ENCODE measurements around the gene HPX. TPM values are rescaled to one million over a fixed set of nuclear protein-coding genes. Genes with fewer than 3 reads are reported as not detected.
"Not testable (repeated sequence)": the region's sequence is repeated elsewhere in the genome, so short reads cannot be mapped to it uniquely, and the experiment has no call there.

HPX gene
- polyA plus RNA-seq, 3 donors, result 0.45 to 0.54 TPM; not detected in 1

GRCh38 chr11:6400431-6401345, 40.1 kb downstream of the HPX start:
- WGBS, 3 donors, result 96 to 97% (median 97%) methylated on average over 15 of the region's 15 CpGs
- no peak overlapping the region for H3K27ac ChIP-seq (ENCODE audit: low read depth, low read length)

DNA sequence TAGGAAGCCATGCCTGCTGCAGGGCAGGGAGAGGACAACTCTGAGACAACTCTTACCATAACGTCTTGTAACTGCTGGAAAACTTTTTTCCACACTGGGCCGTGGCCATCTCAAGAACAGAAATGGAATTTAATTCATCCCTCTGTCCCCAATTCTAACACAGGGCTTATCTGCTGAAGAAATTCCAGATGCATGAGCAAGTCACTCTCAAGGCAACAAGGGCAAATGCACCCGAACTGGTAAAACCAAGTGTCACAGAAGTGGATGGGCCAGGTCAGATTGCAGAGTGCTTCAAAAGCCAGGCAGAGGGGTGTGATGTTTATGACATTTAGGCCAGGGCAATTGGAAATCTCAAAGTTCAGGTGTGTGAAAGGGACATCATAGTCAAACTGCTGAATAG, 43.2 kb downstream of the HPX start:
- H3K27ac ChIP-seq (ENCODE audit: low read depth, low read length), result no peak overlapping the region
- WGBS, 3 donors, result 53 to 66% (median 64%) methylated on average over 3 of the region's 3 CpGs

DNA sequence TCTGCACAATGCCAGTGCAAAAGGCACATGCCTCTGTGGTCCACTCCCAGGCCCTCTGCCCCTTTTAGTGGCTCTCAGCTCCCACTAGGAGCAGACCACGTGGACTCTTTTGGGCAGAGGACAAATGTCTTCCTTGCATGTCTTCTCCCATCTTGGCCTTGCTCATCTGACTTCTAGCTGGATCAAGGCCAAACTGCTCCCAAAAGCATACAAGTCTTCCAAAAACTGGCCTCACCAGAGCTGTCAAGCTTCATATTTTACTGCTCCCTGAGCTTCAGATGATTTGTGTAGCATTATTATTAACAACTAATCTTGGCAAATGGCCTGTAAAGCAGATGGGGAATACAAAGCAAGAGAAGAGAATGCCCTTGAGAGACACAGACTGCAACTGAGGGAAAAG, 43.6 kb downstream of the HPX start:
- WGBS, 3 donors, result 40 to 79% (median 47%) methylated on average over 1 of the region's 1 CpG
- H3K27ac ChIP-seq (ENCODE audit: low read depth, low read length), result no peak overlapping the region

GRCh38 chr11:6395470-6396060, 45.2 kb downstream of the HPX start:
- no peak overlapping the region for H3K27ac ChIP-seq (ENCODE audit: low read depth, low read length)
- WGBS, 3 donors, result 82 to 94% (median 88%) methylated on average over 14 to 16 of the region's 16 CpGs

GRCh38 chr11:6393989-6394670, 46.7 kb downstream of the HPX start:
- WGBS, 3 donors, result 64 to 92% (median 86%) methylated on average over 16 of the region's 16 CpGs

GRCh38 chr11:6392251-6392650, 48.5 kb downstream of the HPX start:
- WGBS, 3 donors, result 95 to 96% (median 96%) methylated on average over 3 to 4 of the region's 4 CpGs

More at GRCh38 chr11:6393989-6394670, 46.7 kb downstream of the HPX start:
- no peak overlapping the region for H3K27ac ChIP-seq (ENCODE audit: low read depth, low read length)

DNA sequence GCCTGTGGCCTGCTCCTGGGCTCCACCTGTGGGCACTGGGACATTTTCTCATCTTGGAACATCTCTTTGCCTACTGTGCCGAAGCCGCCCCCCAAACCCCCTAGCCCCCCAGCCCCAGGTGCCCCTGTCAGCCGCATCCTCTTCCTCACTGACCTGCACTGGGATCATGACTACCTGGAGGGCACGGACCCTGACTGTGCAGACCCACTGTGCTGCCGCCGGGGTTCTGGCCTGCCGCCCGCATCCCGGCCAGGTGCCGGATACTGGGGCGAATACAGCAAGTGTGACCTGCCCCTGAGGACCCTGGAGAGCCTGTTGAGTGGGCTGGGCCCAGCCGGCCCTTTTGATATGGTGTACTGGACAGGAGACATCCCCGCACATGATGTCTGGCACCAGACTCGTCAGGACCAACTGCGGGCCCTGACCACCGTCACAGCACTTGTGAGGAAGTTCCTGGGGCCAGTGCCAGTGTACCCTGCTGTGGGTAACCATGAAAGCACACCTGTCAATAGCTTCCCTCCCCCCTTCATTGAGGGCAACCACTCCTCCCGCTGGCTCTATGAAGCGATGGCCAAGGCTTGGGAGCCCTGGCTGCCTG, 49.2 kb downstream of the HPX start:
- no peak overlapping the region for H3K27ac ChIP-seq (ENCODE audit: low read depth, low read length)
- 95 to 97% (median 95%) methylated on average over 17 to 18 of the region's 18 CpGs for WGBS, 3 donors

More at GRCh38 chr11:6392251-6392650, 48.5 kb downstream of the HPX start:
- not testable (repeated sequence) for H3K27ac ChIP-seq (ENCODE audit: low read depth, low read length)

- no peak overlapping the region for H3K27ac ChIP-seq (ENCODE audit: low read depth, low read length)
- whole genome bisulfite sequencing, 3 donors, result 34 to 39% (median 35%) methylated on average over 18 to 19 of the region's 19 CpGs
Measured at GRCh38 chr11:6390718-6391469, 49.9 kb downstream of the HPX start.

GRCh38 chr11:6389905-6390717, 50.7 kb downstream of the HPX start, which contains the start of gene SMPD1:
SMPD1 (plus strand) TSS chr11:6390474; CDS start chr11:6390599, 125 bp downstream.
- 1% methylated on average over 45 to 63 of the region's 63 CpGs for WGBS, 3 donors
- H3K27ac ChIP-seq (ENCODE audit: low read depth, low read length), result no peak within 1 kb of the TSS

DNA sequence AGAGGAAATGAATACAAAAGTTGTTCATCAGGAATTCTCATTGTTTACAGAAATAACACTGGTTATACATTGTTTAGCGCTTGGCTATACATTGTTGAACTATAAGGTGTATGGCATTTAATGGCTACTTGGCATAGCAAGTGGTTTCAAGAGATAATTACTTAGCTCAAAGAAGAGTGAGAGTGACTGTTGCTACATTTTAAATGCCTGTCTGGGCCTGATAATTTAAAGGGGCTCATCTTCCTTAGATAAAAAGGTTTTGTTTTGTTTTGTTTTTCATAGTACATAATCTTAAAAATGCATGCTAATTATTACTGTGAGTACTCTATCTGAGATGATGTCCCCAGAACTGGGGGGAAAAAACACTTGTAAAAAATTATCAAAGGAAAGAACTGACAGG, 52.0 kb downstream of the HPX start:
- no peak overlapping the region for H3K27ac ChIP-seq (ENCODE audit: low read depth, low read length)
- 95 to 98% (median 97%) methylated on average over 1 of the region's 1 CpG for WGBS, 3 donors

DNA sequence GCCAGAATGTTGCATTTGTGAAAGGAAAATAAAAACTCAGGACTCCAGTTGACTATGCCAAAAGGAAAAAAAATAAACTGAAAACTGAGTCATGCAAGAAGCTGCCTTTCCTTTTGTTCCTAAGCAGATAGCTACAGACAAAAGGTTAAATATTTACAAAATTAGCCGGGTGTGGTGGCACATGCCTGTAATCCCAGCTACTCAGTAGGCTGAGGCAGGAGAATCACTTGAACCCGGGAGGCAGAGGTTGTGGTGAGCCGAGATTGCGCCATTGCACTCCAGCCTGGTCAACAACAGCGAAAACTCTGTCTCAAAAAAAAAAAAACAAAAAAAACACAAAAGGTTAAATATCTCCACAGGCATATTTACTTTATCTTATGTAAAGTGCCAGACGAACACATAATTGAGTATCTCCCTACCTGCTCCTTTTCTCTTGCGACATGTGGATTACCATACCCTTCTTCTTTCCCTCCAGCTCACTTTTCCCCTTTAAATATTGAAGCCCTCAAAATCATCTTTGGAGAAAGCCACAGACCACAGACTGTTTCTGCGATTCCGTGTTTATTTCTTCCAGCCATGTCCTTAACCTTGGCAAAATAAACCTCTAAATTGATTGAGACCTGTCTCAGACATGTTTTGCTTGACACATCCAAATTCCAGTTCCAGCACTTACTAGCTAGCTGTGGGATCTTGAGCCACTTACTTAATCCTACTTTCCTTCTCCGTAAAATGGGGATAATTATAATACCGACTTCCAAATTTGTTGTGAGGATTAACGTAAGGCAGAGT, 52.8 kb downstream of the HPX start:
- H3K27ac ChIP-seq (ENCODE audit: low read depth, low read length), result no peak overlapping the region
- 61 to 72% (median 71%) methylated on average over 12 of the region's 12 CpGs for WGBS, 3 donors

GRCh38 chr11:6385046-6385777, 55.6 kb downstream of the HPX start:
- no peak overlapping the region for H3K27ac ChIP-seq (ENCODE audit: low read depth, low read length)
- 89 to 93% (median 92%) methylated on average over 7 of the region's 7 CpGs for WGBS, 3 donors
